ENCODE results near the gene NRXN3.

DNA sequence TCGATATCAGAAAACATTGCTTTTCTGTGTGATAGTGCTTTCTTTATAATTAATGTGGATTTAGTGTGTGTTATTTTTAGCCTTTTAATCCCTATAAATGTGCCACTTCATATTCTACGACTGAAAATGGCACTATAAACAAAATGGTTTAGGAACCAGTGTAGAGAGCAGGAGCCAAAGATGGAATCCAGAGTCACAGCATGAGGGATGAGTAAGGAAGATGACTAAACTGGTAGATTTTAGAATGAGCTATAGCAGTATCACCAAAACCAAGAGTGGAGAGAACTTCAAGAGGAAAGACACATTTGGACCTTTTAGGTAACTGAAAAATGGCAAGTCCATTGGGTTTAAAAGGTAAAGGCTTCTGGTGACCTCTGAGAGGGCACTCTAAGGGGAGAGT lies 887.2 kb downstream of the NRXN3 start:
- TF ChIP-seq MIER3 (CRISPR knock-in tag; IDR thresholded peaks at IDR 0.05; ENCODE audit: borderline replicate concordance) (no peak), NFIC (IDR thresholded peaks at IDR 0.05; ENCODE audit: low read length) (no peak), BORCS8-MEF2B (CRISPR knock-in tag; IDR thresholded peaks at IDR 0.05) (no peak), JUNB (CRISPR knock-in tag; IDR thresholded peaks at IDR 0.05; ENCODE audit: borderline replicate concordance) (no peak), ZBTB40 (IDR thresholded peaks at IDR 0.05) (no peak), ZBTB40 (CRISPR knock-in tag; IDR thresholded peaks at IDR 0.05) (no peak), ESRRA (CRISPR knock-in tag; IDR thresholded peaks at IDR 0.05; ENCODE audit: low read depth) (no peak)

All from HepG2 (cell line).